H1 (cell line): ENCODE data around the gene PNMA8C. TPM values are rescaled to one million over a fixed set of nuclear protein-coding genes. Genes with fewer than 3 reads are reported as not detected.

Experiments
- CHD7 ChIP-seq: fragments of 300-600 bp; sonication (generic); IDR thresholded peaks from 2 replicates; pipeline ENCODE4 v1.7.1; 2012; ENCODE audit warnings: low read length, moderate library complexity, mild to moderate bottlenecking, inconsistent platforms; ENCODE audit not compliant: insufficient replicate concordance
- polyA plus RNA-seq, 7 experiments: library from polyadenylated mRNA; depleted of rRNA in 3 of 7; stranded (reverse) in 5 of 7; unstranded in 2 of 7; fragments of >200 nt in 5 of 7; fragments of 200-250 nt in 2 of 7; gene quantifications; 1 replicate in 5 of 7; 2 replicates in 1 of 7; 4 replicates in 1 of 7; pipeline versions ENCODE4 v1.2.1 to v1.2.3, GENCODE V29; 2011 to 2013; ENCODE audit warnings: missing spikeins in 2 of 7, mixed read lengths in 2 of 7
- total RNA-seq: library from RNA; stranded (reverse); fragmentation: NEBNext Ultra II Directional; extraction: Animal tissue kit (Norgen Biotek cat#: 25700); gene quantifications from 2 replicates; pipeline ENCODE4 v1.2.1, GENCODE V29; 2021

The PNMA8C gene
- total and polyA plus RNA-seq, 2 of the 8 experiments (the other 6 are each of a cell fraction or from before 2014, with no cell fraction given) = 0.53 to 1.8 TPM

- TF ChIP-seq CHD7 = no peak
- TF ChIP-seq, all 59 proteins: peak for 0
Measured at GRCh38 chr19:46385636-46386035, 43.1 kb downstream of the PNMA8C start (continued).
